ENCODE data around the gene IRAK2. TPM values are rescaled to one million over a fixed set of nuclear protein-coding genes. Genes with fewer than 3 reads are reported as not detected.
"Not testable (repeated sequence)": the region's sequence is repeated elsewhere in the genome, so short reads cannot be mapped to it uniquely, and the experiment has no call there.

Gene IRAK2
- total RNA-seq, 4 donors from 2014 or later: 1.5 to 10.8 (median 4.7) TPM

DNA sequence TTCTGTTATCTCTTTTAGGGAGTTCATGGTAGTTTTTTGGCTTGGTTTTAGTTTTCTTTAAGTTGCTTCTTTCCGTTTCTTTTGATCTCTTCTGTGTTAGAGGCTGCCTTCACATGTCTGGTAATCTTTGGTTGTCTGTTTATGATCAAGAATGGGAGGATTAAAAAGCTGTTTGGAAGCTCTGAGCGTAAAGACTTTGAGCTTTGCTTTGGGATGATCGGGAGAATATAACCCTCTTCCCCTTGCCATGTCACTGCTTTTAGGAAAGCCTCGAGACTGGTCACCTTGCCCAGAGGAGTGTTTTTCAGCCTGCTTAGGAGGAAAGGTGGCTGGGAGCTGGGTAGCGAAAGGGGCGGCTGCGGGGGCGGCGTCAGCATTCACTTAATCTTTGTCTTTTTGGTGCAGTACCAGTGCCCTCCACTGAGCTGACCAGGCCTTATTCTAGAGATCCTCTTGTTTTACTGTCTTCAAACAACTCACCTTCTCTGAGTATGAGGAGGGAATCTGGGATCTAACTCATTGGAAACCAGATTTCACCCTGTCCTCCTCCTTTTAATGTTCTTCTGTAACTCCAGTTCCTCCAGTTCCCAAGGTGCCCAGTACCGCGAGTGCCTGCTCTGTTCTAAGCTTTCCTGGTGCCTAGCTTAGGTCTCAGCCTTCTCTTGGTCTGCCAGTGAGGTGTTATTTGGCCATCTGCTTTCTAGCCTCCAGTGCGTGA, 99.1 kb downstream of the IRAK2 start:
- DNase-seq (ENCODE audit: low spot score in 2 of 2): peak in 1 of 2 donors; percentile 53
- Histone ChIP-seq H3K36me3 (peaks cover 0 to 54% (median 0%) of the 10 kb centered on the region in 3 donors), H3K9me3 (no peaks in the 10 kb centered on the region), H3K4me1 (peaks cover 0 to 32% (median 0%) of the 10 kb centered on the region in 4 donors), H3K27me3 (no peaks in the 10 kb centered on the region), H3K27ac (peak overlapping the region in 1 of 4 donors; percentile 1), H3K4me3 (no peak overlapping the region)
- 35 to 44% methylated on average over 12 of the region's 12 CpGs for WGBS, 2 donors
- TF ChIP-seq POLR2A (IDR thresholded peaks at IDR 0.05): no peak
- no peak for TF ChIP-seq EP300 (IDR thresholded peaks at IDR 0.05)
- TF ChIP-seq, protein P1, sequence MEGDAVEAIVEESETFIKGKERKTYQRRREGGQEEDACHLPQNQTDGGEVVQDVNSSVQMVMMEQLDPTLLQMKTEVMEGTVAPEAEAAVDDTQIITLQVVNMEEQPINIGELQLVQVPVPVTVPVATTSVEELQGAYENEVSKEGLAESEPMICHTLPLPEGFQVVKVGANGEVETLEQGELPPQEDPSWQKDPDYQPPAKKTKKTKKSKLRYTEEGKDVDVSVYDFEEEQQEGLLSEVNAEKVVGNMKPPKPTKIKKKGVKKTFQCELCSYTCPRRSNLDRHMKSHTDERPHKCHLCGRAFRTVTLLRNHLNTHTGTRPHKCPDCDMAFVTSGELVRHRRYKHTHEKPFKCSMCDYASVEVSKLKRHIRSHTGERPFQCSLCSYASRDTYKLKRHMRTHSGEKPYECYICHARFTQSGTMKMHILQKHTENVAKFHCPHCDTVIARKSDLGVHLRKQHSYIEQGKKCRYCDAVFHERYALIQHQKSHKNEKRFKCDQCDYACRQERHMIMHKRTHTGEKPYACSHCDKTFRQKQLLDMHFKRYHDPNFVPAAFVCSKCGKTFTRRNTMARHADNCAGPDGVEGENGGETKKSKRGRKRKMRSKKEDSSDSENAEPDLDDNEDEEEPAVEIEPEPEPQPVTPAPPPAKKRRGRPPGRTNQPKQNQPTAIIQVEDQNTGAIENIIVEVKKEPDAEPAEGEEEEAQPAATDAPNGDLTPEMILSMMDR (IDR thresholded peaks at IDR 0.05): peak; percentile 34 to 47 (median 39)

DNA sequence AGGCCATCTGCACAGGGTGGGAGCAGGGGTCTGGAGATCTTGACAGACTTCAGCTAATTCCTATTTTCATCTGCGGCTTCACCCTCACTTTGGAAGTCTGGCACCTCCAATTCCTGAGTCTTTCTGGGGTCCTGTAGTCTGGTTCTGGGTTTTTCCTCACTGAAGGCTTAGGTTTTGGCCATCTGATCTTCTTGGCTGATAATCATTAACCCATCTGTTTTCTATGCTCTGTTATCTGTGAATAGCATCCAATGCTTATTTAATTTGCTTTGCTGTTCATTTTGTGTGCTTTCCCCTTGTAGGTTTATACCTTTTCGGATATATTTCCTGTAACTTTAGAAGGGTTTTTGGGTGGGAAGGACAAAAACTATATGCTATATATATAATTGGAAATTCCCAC, 101.1 kb downstream of the IRAK2 start:
- Histone ChIP-seq H3K27me3 (no peaks in the 10 kb centered on the region), H3K4me3 (no peak overlapping the region), H3K27ac (no peak overlapping the region), H3K9me3 (no peaks in the 10 kb centered on the region), H3K36me3 (peaks cover 0 to 53% (median 2%) of the 10 kb centered on the region in 3 donors), H3K4me1 (peaks cover 0 to 29% (median 0%) of the 10 kb centered on the region in 4 donors)
- TF ChIP-seq, protein P1 (IDR thresholded peaks at IDR 0.05): no peak
- TF ChIP-seq POLR2A (IDR thresholded peaks at IDR 0.05) (no peak), EP300 (IDR thresholded peaks at IDR 0.05) (no peak)
- no peak for DNase-seq (ENCODE audit: low spot score in 2 of 2)
- WGBS, 2 donors: 93 to 97% methylated on average over 2 of the region's 2 CpGs

GRCh38 chr3:10266936-10267335, 102.2 kb downstream of the IRAK2 start:
- H3K27ac ChIP-seq; H3K9me3 ChIP-seq; H3K27me3 ChIP-seq; H3K4me3 ChIP-seq; DNase-seq (ENCODE audit: low spot score in 2 of 2): not testable (repeated sequence)
- H3K36me3 ChIP-seq: peaks cover 0 to 53% (median 2%) of the 10 kb centered on the region in 3 donors
- 84 to 89% methylated on average over 7 of the region's 7 CpGs for WGBS, 2 donors
- H3K4me1 ChIP-seq: peaks cover 0 to 27% (median 0%) of the 10 kb centered on the region in 4 donors

DNA sequence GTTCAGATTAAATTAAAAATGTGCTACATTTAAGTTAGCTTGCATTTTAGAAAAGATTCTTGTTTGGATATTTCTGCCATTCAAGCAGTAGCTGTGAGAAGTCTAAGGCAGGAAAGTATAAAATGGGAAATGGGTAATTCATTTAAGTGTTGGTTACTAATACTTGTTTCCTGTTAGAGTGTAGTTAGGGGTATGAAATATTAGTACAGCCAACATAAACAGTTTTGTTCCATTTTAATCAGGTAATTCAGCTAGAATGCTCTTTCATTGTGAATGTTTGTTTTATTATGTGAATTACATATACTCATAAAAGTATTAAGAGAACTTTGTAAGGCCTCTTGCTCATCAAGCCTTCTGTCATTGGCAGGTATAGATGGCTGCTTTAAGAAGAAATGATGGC, 103.4 kb downstream of the IRAK2 start:
- Histone ChIP-seq H3K27ac (no peak overlapping the region), H3K9me3 (no peaks in the 10 kb centered on the region), H3K36me3 (peaks cover 0 to 54% (median 2%) of the 10 kb centered on the region in 3 donors), H3K4me1 (peaks cover 0 to 32% (median under 1%) of the 10 kb centered on the region in 4 donors), H3K27me3 (no peaks in the 10 kb centered on the region), H3K4me3 (no peak overlapping the region)
- no peak for DNase-seq (ENCODE audit: low spot score in 2 of 2)
- no peak for TF ChIP-seq POLR2A (IDR thresholded peaks at IDR 0.05)
- TF ChIP-seq, protein P1 (IDR thresholded peaks at IDR 0.05): no peak
- TF ChIP-seq EP300 (IDR thresholded peaks at IDR 0.05): no peak

DNA sequence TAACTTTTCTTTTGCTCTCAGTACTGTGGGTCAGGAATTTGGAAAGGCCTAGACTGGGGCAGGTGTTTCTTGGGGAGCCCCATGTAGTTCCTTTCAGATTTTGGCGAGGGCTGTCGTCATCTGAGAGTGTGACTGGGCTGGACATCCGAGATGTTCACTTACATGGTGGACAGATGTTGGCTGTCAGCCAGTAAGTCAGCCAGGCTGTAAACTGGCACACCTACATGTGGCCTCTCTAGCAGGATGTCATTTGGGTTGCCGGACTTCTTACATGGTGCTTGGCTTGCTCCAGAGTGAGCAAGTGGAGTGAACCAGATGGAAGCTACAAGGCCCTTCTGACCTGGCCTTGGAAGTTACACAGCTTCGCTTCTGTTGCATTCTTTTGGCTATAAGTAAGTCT, 104.2 kb downstream of the IRAK2 start:
- Histone ChIP-seq H3K36me3 (peaks cover 0 to 51% (median 2%) of the 10 kb centered on the region in 3 donors), H3K27ac (no peak overlapping the region), H3K27me3 (no peaks in the 10 kb centered on the region), H3K4me3 (no peak overlapping the region), H3K4me1 (peaks cover 0 to 35% (median 9%) of the 10 kb centered on the region in 4 donors), H3K9me3 (no peaks in the 10 kb centered on the region)
- 94 to 95% methylated on average over 4 to 5 of the region's 5 CpGs for WGBS, 2 donors
- TF ChIP-seq POLR2A (IDR thresholded peaks at IDR 0.05) (no peak), EP300 (IDR thresholded peaks at IDR 0.05) (no peak)
- TF ChIP-seq, protein P1 (IDR thresholded peaks at IDR 0.05): no peak
- DNase-seq (ENCODE audit: low spot score in 2 of 2): no peak
